KMS-11 (cell line): ENCODE results near the gene RGL1.

Experiments used
- H2AFZ ChIP-seq: fragments of 200-600 bp; sonication (generic); 2 replicates; pipeline ENCODE4 v1.6.1; 2016; ENCODE audit warnings: antibody characterized with exemption, mixed run types, low read depth
- H3K27ac ChIP-seq: fragments of 200-600 bp; sonication (generic); 2 replicates; pipeline ENCODE4 v1.6.1; 2016; ENCODE audit warnings: mild to moderate bottlenecking, mixed run types
- H3K27me3 ChIP-seq: fragments of 200-600 bp; sonication (generic); 2 replicates; pipeline ENCODE4 v1.6.1; 2017; ENCODE audit warnings: mild to moderate bottlenecking, low read depth, mixed run types, moderate library complexity; ENCODE audit not compliant: insufficient read depth
- H3K36me3 ChIP-seq: fragments of 200-600 bp; sonication (generic); 2 replicates; pipeline ENCODE4 v1.6.1; 2017; ENCODE audit warnings: mild to moderate bottlenecking, mixed run types; ENCODE audit not compliant: insufficient read depth
- H3K4me1 ChIP-seq: fragments of 200-600 bp; sonication (generic); 2 replicates; pipeline ENCODE4 v1.6.1; 2016; ENCODE audit warnings: mild to moderate bottlenecking, low read depth, mixed run types; ENCODE audit not compliant: poor library complexity, severe bottlenecking
- H3K4me2 ChIP-seq: fragments of 200-600 bp; sonication (generic); 2 replicates; pipeline ENCODE4 v1.7.0; 2016; ENCODE audit warnings: mild to moderate bottlenecking, mixed run types
- H3K4me3 ChIP-seq: fragments of 200-600 bp; sonication (generic); IDR thresholded peaks from 2 replicates; pipeline ENCODE4 v1.6.1; 2017; ENCODE audit warnings: low read depth, low read length, mixed read lengths; ENCODE audit not compliant: insufficient read depth
- H3K79me2 ChIP-seq: fragments of 200-600 bp; sonication (generic); 2 replicates; pipeline ENCODE4 v1.6.1; 2016; ENCODE audit warnings: low read depth, mixed run types; ENCODE audit not compliant: insufficient read depth
- H3K9ac ChIP-seq: fragments of 200-600 bp; sonication (generic); 2 replicates; pipeline ENCODE4 v1.6.1; 2016; ENCODE audit warnings: mild to moderate bottlenecking, mixed run types
- H4K20me1 ChIP-seq: fragments of 200-600 bp; sonication (generic); 2 replicates; pipeline ENCODE4 v1.6.1; 2016; ENCODE audit warnings: mild to moderate bottlenecking, mixed run types; ENCODE audit not compliant: insufficient read depth
- CTCF ChIP-seq: fragments of 200-600 bp; sonication (generic); conservative IDR thresholded peaks from 2 replicates; pipeline ENCODE4 v1.6.1; 2017; ENCODE audit warnings: low read depth, mild to moderate bottlenecking, antibody characterized with exemption, low read length, moderate library complexity, mixed read lengths

RGL1 gene

GRCh38 chr1:183824291-183824690 is 19.4 kb downstream of the RGL1 start:
- Histone ChIP-seq H3K4me2 (no peak overlapping the region), H3K4me3 (no peak overlapping the region), H3K4me1 (peaks cover 35% of the 10 kb centered on the region), H3K27ac (no peak overlapping the region), H3K27me3 (no peaks in the 10 kb centered on the region), H4K20me1 (0 out of 2 replicates have a peak, but pooled peaks cover 15% of the 10 kb centered on the region), H3K79me2 (peaks cover 100% of the 10 kb centered on the region), H3K36me3 (no peaks in the 10 kb centered on the region), H3K9ac (no peak overlapping the region), H2AFZ (no peak overlapping the region)
- TF ChIP-seq CTCF = no peak

DNA sequence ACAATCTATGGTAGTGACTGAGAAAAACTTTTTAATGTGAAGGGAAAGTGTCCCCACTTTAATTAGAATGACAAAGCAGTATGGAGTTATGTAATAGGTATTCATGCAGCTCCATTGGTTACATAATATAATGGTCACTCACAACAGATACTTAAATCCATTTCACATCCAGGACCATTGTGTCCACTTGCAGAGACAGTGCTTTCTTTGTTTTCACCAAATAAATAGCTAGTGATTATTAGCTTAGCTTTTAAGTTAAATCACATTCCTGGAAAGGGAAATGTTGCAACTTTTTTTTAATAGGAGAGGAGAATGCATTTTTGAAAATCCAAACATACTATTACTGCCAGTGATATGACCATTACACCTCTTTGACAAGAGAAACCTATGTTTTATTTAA is 22.9 kb downstream of the RGL1 start:
- H3K4me2 ChIP-seq = no peak overlapping the region
- H3K4me1 ChIP-seq = peaks cover 32% of the 10 kb centered on the region

GRCh38 chr1:183830389-183830788 is 25.5 kb downstream of the RGL1 start:
- H3K36me3 ChIP-seq = no peaks in the 10 kb centered on the region
- no peaks in the 10 kb centered on the region for H4K20me1 ChIP-seq
- no peak overlapping the region for H3K9ac ChIP-seq
- peak overlapping the region; percentile 4; the same call in 1 of the 2 replicates for H3K4me2 ChIP-seq
- no peak overlapping the region for H2AFZ ChIP-seq
- H3K27ac ChIP-seq = no peak overlapping the region
- H3K79me2 ChIP-seq = peaks cover 100% of the 10 kb centered on the region
- TF ChIP-seq CTCF = no peak
- no peaks in the 10 kb centered on the region for H3K27me3 ChIP-seq
- H3K4me3 ChIP-seq = no peak overlapping the region
- H3K4me1 ChIP-seq = peaks cover 38% of the 10 kb centered on the region

More for the DNA sequence above, 22.9 kb downstream of the RGL1 start:
- no peak for TF ChIP-seq CTCF
- H3K36me3 ChIP-seq = no peaks in the 10 kb centered on the region
- peaks cover 100% of the 10 kb centered on the region for H3K79me2 ChIP-seq
- H3K9ac ChIP-seq = no peak overlapping the region
- H2AFZ ChIP-seq = no peak overlapping the region
- H4K20me1 ChIP-seq = 0 out of 2 replicates have a peak, but pooled peaks cover 15% of the 10 kb centered on the region
- H3K4me3 ChIP-seq = no peak overlapping the region
- H3K27ac ChIP-seq = no peak overlapping the region
- H3K27me3 ChIP-seq = no peaks in the 10 kb centered on the region

GRCh38 chr1:183831311-183831710 is 26.4 kb downstream of the RGL1 start:
- TF ChIP-seq CTCF = no peak
- peaks cover 39% of the 10 kb centered on the region for H3K4me1 ChIP-seq
- peaks cover 100% of the 10 kb centered on the region for H3K79me2 ChIP-seq

DNA sequence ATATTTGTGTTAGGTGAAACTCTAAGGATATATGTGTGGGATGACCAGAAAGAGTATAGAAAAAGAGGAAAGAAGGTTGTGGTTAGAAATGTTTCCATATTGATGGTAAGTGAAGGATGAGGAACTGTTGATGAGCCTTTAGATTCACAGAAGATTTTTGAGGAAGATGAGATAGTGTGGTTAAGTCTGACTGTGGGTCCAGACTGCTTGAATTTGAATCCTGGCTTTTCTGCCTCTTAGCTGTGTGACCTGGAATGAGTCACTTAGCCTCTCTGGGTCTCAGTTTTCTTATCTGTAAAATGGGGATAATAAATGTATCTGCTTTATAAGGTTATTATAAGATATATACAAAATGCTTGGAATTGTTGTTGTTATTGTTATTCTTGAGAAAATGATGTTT is 27.5 kb downstream of the RGL1 start:
- Histone ChIP-seq H3K36me3 (no peaks in the 10 kb centered on the region), H3K4me3 (no peak overlapping the region), H3K27me3 (no peaks in the 10 kb centered on the region), H3K79me2 (peaks cover 98% of the 10 kb centered on the region), H2AFZ (no peak overlapping the region), H3K9ac (no peak overlapping the region), H3K4me2 (no peak overlapping the region), H4K20me1 (no peaks in the 10 kb centered on the region), H3K4me1 (peaks cover 49% of the 10 kb centered on the region), H3K27ac (no peak overlapping the region)
- no peak for TF ChIP-seq CTCF

More at GRCh38 chr1:183831311-183831710, 26.4 kb downstream of the RGL1 start:
- no peak overlapping the region for H2AFZ ChIP-seq
- H3K9ac ChIP-seq = no peak overlapping the region
- H3K4me2 ChIP-seq = peak overlapping the region; percentile 4; the same call in 1 of the 2 replicates
- H3K27me3 ChIP-seq = no peaks in the 10 kb centered on the region
- H3K27ac ChIP-seq = no peak overlapping the region
- H3K4me3 ChIP-seq = no peak overlapping the region
- no peaks in the 10 kb centered on the region for H4K20me1 ChIP-seq
- no peaks in the 10 kb centered on the region for H3K36me3 ChIP-seq
